K562 (cell line): ENCODE results near the gene FAM50A. TPM values are rescaled to one million over a fixed set of nuclear protein-coding genes. Genes with fewer than 3 reads are reported as not detected.

Experiments
- ATAC-seq: fragments of 200-7000 bp; cut with Tn5 transposase; 3 replicates; pipeline ENCODE4 v1.9.1; 2020; ENCODE audit warnings: moderate library complexity
- BruUV-seq: library from RNA; stranded (reverse); fragments of 400-500 nt; replicated peaks from 2 replicates; lab custom pipeline; 2021; lab: Mats Ljungman, UMichigan
- CTCF ChIA-PET: fragments of 300-600 bp; formaldehyde crosslinking; extraction: SDS; loops from one replicate; lab custom pipeline; 2021; ENCODE audit warnings: low intra/inter-chr PET ratio; lab: Yijun Ruan, JAX
- POLR2A ChIA-PET: fragments of 300-600, 350-650 bp; sonication (Branson Sonifier 250); formaldehyde crosslinking; extraction: SDS; loops from one replicate; lab custom pipeline; 2021; ENCODE audit warnings: antibody characterized with exemption, inconsistent platforms; lab: Yijun Ruan, JAX
- DNase-seq, 4 experiments: peaks; one replicate each; pipeline versions ENCODE4 v3.0.0 to v3.0.0-alpha.2; 2011 to 2018; ENCODE audit warnings: low spot score in 3 of 4, mixed read lengths in 3 of 4; ENCODE audit errors: extremely low read depth in 1 of 4
- FAIRE-seq: peaks from 2 replicates; lab custom pipeline; 2011; peaks lifted over from hg19 to GRCh38; lab: Jason Lieb, UNC
- H2AFZ ChIP-seq: 2 replicates; pipeline ENCODE4 v1.6.0; 2011; ENCODE audit warnings: low read depth, low read length, control low read depth, inconsistent platforms
- H3K27ac ChIP-seq: fragments of 200-600 bp; 3 replicates; pipeline ENCODE4 v1.8.0; 2011; ENCODE audit warnings: low read depth, mild to moderate bottlenecking, control low read depth, inconsistent platforms, low read length, moderate library complexity, mixed read lengths; ENCODE audit errors: extremely low read depth
- H3K27me3 ChIP-seq, 2 experiments: fragments of 300-600 bp in 1 of 2; 2 replicates in 1 of 2; 3 replicates in 1 of 2; pipeline versions ENCODE4 v1.6.0 to v1.8.0; 2011; ENCODE audit warnings: inconsistent platforms in 2 of 2, low read length in 2 of 2, mild to moderate bottlenecking in 1 of 2, mixed read lengths in 1 of 2, moderate library complexity in 1 of 2; ENCODE audit not compliant: control insufficient read depth in 2 of 2, insufficient read depth in 2 of 2
- H3K36me3 ChIP-seq: fragments of 300-600 bp; 3 replicates; pipeline ENCODE4 v1.8.0; 2011; ENCODE audit warnings: mild to moderate bottlenecking, low read length, inconsistent platforms; ENCODE audit not compliant: control insufficient read depth, insufficient read depth
- H3K4me1 ChIP-seq, 2 experiments: fragments of 200-600 bp in 1 of 2; replicated peaks in 1 of 2; 2 replicates in 1 of 2; 3 replicates in 1 of 2; pipeline versions ENCODE4 v1.5.1 to v1.8.0; 2011; ENCODE audit warnings: inconsistent platforms in 2 of 2, low read length in 2 of 2, mild to moderate bottlenecking in 1 of 2, mixed read lengths in 1 of 2, moderate library complexity in 1 of 2; ENCODE audit not compliant: control insufficient read depth in 2 of 2, insufficient read depth in 2 of 2
- H3K4me2 ChIP-seq: 2 replicates; pipeline ENCODE4 v1.6.1; 2011; ENCODE audit warnings: low read length, control low read depth, inconsistent platforms, mixed read lengths; ENCODE audit not compliant: insufficient read depth
- H3K4me3 ChIP-seq: fragments of 200-600 bp; sonication (generic), shearing (Covaris generic); 2 replicates; pipeline ENCODE4 v1.5.1; 2016; ENCODE audit warnings: control low read depth, inconsistent platforms
- H3K79me2 ChIP-seq: fragments of 200-600 bp; 3 replicates; pipeline ENCODE4 v1.8.0; 2011; ENCODE audit warnings: low read length, inconsistent platforms; ENCODE audit not compliant: control insufficient read depth, insufficient read depth
- H3K9ac ChIP-seq, 2 experiments: 2 replicates each; pipeline versions ENCODE4 v1.6.0 to v1.6.1; 2011; ENCODE audit warnings: low read depth in 2 of 2, low read length in 2 of 2, control low read depth in 1 of 2, inconsistent platforms in 1 of 2, mild to moderate bottlenecking in 1 of 2, mixed read lengths in 1 of 2; ENCODE audit not compliant: insufficient read depth in 1 of 2
- H3K9me1 ChIP-seq: one replicate; pipeline ENCODE4 v1.6.0; 2011; ENCODE audit warnings: inconsistent platforms, mild to moderate bottlenecking, low read length, moderate library complexity; ENCODE audit not compliant: control insufficient read depth, insufficient read depth
- H3K9me3 ChIP-seq: replicated peaks from 2 replicates; pipeline ENCODE4 v1.5.1; 2011; ENCODE audit warnings: low read depth, low read length, inconsistent platforms; ENCODE audit not compliant: control insufficient read depth, insufficient read depth
- H4K20me1 ChIP-seq: replicated peaks from 2 replicates; pipeline ENCODE4 v1.6.1; 2011; ENCODE audit warnings: low read length, inconsistent platforms, mixed read lengths; ENCODE audit not compliant: control insufficient read depth, insufficient read depth
- EWSR1 ChIP-seq: fragments of 450-650 bp; IDR thresholded peaks from 2 replicates; pipeline ENCODE4 v1.6.1; 2018; ENCODE audit warnings: borderline replicate concordance, mild to moderate bottlenecking, low read depth, moderate library complexity; ENCODE audit not compliant: partially characterized antibody
- FOXJ3 ChIP-seq: sonication (generic); formaldehyde crosslinking; IDR thresholded peaks from 2 replicates; pipeline ENCODE4 v1.4.0; 2020; ENCODE audit warnings: mild to moderate bottlenecking, missing genetic modification reagents
- MAZ ChIP-seq, 2 experiments: fragments of 450-650 bp in 1 of 2; sonication (generic) in 1 of 2; formaldehyde crosslinking; IDR thresholded peaks in 1 of 2; conservative IDR thresholded peaks in 1 of 2; 2 replicates each; pipeline versions ENCODE4 v1.4.0 to v1.5.0; 2020; ENCODE audit warnings: mild to moderate bottlenecking in 1 of 2, missing genetic modification reagents in 1 of 2
- MGA ChIP-seq: fragments of 450-650 bp; IDR thresholded peaks from 2 replicates; pipeline ENCODE4 v1.6.1; 2016; ENCODE audit warnings: mild to moderate bottlenecking, moderate library complexity
- RBM22 ChIP-seq: fragments of 200-400 bp; formaldehyde crosslinking; IDR thresholded peaks from 2 replicates; pipeline ENCODE4 v1.6.1; 2018; ENCODE audit warnings: low read length, low read depth; ENCODE audit not compliant: poor library complexity, severe bottlenecking
- TFE3 ChIP-seq: fragments of 450-650 bp; formaldehyde crosslinking; IDR thresholded peaks from 2 replicates; pipeline ENCODE4 v1.4.0; 2020; ENCODE audit warnings: mild to moderate bottlenecking, mixed read lengths
- THRAP3 ChIP-seq: fragments of 450-650 bp; IDR thresholded peaks from 2 replicates; pipeline ENCODE4 v1.6.1; 2016; ENCODE audit warnings: mild to moderate bottlenecking, inconsistent platforms, borderline replicate concordance
- WGBS: fragments of 100-300 bp; shearing (Covaris generic); methylation state at CpG from one replicate; pipeline ENCODE4 v1.1.6; 2016; ENCODE audit warnings: low coverage, mixed read lengths; ENCODE audit not compliant: insufficient coverage; ENCODE audit errors: missing lambda C conversion rate; 5-methylcytosine and 5-hydroxymethylcytosine counted together
- in situ Hi-C: fragments of 300-500 bp; cut with MboI; formaldehyde crosslinking; loops from 4 replicates; pipeline ENCODE4 v1.15.0; 2018; ENCODE audit warnings: inconsistent platforms, mixed read lengths
- intact Hi-C: fragments of 100-400 bp; cut with micrococcal nuclease; formaldehyde crosslinking; loops from 2 replicates; pipeline ENCODE4 v1.14.2; 2022
- polyA plus RNA-seq, 8 experiments: library from polyadenylated mRNA; depleted of rRNA in 4 of 8; stranded (reverse) in 5 of 8; unstranded in 3 of 8; fragments of >200 nt; fragmentation: Nextera tagmentation in 2 of 8; fragmentation: Illumina TruSeq in 1 of 8; extraction: Ambion mirVana in 2 of 8; extraction: Trizol in 1 of 8; gene quantifications; 2 replicates each; pipeline versions ENCODE4 v1.2.1 to v1.2.3, GENCODE V29; 2011 to 2014; ENCODE audit warnings: inconsistent platforms in 1 of 8, missing spikeins in 1 of 8
- total RNA-seq, 7 experiments: library from RNA; depleted of rRNA in 6 of 7; stranded (reverse); fragments of >200 nt in 6 of 7; fragmentation: Illumina TruSeq in 2 of 7; extraction: Trizol in 2 of 7; gene quantifications; 2 replicates each; pipeline versions ENCODE4 v1.2.1 to v1.2.3, GENCODE V29; 2011 to 2021; ENCODE audit warnings: low replicate concordance in 1 of 7

The FAM50A gene
- total and polyA plus RNA-seq, 9 of the 15 experiments (the other 6 are each of a cell fraction or from before 2014, with no cell fraction given), result 4.4 to 114 (median 67.3) TPM

- TF ChIP-seq MGA (no peak), RBM22 (no peak), THRAP3 (no peak), MAZ (CRISPR knock-in tag; conservative IDR thresholded peaks at IDR 0.05 in 1 of 2, IDR thresholded peaks at IDR 0.05 in 1 of 2) (no peak), FOXJ3 (CRISPR knock-in tag) (no peak), EWSR1 (no peak), TFE3 (CRISPR knock-in tag) (no peak)
- Histone ChIP-seq H3K27ac (no peak overlapping the region), H2AFZ (no peak overlapping the region), H3K27me3 (no peaks in the 10 kb centered on the region), H3K79me2 (no peaks in the 10 kb centered on the region), H3K4me3 (no peak overlapping the region), H4K20me1 (no peaks in the 10 kb centered on the region), H3K9me1 (no peaks in the 10 kb centered on the region), H3K4me1 (peaks cover 0 to 16% of the 10 kb centered on the region in 2 experiments; a peak in 2 of 5 replicates), H3K4me2 (no peak overlapping the region), H3K9ac (no peak overlapping the region), H3K9me3 (no peaks in the 10 kb centered on the region), H3K36me3 (peaks cover 34% of the 10 kb centered on the region; the same call in 2 of the 3 replicates)
- ChIA-PET CTCF (interaction anchor here (0.6 kb wide), 1 partner anchor 437 kb away, joined by 3 read pairs; no protein-coding TSS in a partner anchor), POLR2A (interaction anchor here (0.7 to 1.3 kb wide), 3 partner anchors 11 to 31 kb away, joined by 3 to 5 read pairs (median 4); partner anchors contain the start of gene LAGE3)
- FAIRE-seq (no peak), ATAC-seq (no peak), DNase-seq (no peak)
- in situ Hi-C loops (no loop called here), intact Hi-C loops (no loop called here)
- BruUV-seq, result no TSS peak
- WGBS, result 93% methylated on average over 6 of the region's 9 CpGs
Measured at GRCh38 chrX:154452823-154453222, 8.9 kb downstream of the FAM50A start.
